Upper lobe of left lung (tissue), 4 donors: Measurements from ENCODE around the gene DLGAP1.

ENCODE experiments used
- EP300 ChIP-seq, 4 donors: sonication (generic); formaldehyde crosslinking; IDR thresholded peaks; one replicate each; pipeline ENCODE4 v1.5.1; 2017; ENCODE audit warnings: antibody characterized with exemption in 4 of 4, control low read depth in 2 of 4
- POLR2A ChIP-seq, 4 donors: fragments of 450-650 bp; IDR thresholded peaks; one replicate each; pipeline ENCODE4 v1.5.1; 2016 to 2017; ENCODE audit warnings: antibody characterized with exemption in 4 of 4, mild to moderate bottlenecking in 2 of 4
- POLR2AphosphoS5 ChIP-seq, 2 donors: sonication (generic); formaldehyde crosslinking; IDR thresholded peaks; one replicate each; pipeline ENCODE4 v1.5.1; 2017; ENCODE audit warnings: antibody characterized with exemption in 2 of 2
- TF ChIP-seq, protein P1 (sequence below), 6 experiments: fragments of 450-650 bp in 4 of 6; fragments of 200-600 bp in 2 of 6; sonication (generic) in 2 of 6; IDR thresholded peaks; one replicate each; pipeline ENCODE4 v1.5.1; 2016 to 2019; ENCODE audit warnings: antibody characterized with exemption in 6 of 6

DNA sequence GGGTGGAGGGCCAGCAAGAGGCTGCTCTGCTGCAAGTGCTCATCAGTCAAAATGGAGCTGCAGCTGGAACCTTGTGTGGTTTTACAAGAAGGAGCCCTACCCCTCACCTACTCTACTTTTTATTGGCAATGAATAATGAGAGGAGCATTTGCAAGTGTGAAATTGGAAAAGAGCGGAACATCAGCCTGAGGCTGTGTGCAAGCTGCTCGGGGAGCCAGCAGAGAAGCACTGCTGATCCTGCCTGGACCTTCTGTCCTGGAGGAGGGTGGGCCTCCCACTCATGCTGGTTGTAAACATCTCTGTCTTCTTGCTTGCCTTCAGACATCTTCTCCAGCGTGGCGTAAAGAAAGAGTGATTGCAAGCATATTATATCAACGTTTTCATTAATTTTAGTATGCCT lies 256.2 kb downstream of the DLGAP1 start:
- TF ChIP-seq, protein P1, sequence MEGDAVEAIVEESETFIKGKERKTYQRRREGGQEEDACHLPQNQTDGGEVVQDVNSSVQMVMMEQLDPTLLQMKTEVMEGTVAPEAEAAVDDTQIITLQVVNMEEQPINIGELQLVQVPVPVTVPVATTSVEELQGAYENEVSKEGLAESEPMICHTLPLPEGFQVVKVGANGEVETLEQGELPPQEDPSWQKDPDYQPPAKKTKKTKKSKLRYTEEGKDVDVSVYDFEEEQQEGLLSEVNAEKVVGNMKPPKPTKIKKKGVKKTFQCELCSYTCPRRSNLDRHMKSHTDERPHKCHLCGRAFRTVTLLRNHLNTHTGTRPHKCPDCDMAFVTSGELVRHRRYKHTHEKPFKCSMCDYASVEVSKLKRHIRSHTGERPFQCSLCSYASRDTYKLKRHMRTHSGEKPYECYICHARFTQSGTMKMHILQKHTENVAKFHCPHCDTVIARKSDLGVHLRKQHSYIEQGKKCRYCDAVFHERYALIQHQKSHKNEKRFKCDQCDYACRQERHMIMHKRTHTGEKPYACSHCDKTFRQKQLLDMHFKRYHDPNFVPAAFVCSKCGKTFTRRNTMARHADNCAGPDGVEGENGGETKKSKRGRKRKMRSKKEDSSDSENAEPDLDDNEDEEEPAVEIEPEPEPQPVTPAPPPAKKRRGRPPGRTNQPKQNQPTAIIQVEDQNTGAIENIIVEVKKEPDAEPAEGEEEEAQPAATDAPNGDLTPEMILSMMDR (IDR thresholded peaks at IDR 0.05) = no peak
- no peak for TF ChIP-seq POLR2A (IDR thresholded peaks at IDR 0.05)
- no peak for TF ChIP-seq POLR2AphosphoS5 (IDR thresholded peaks at IDR 0.05)
- TF ChIP-seq EP300 (IDR thresholded peaks at IDR 0.05) = no peak
